ENCODE data around the gene C1QTNF3. TPM values are rescaled to one million over a fixed set of nuclear protein-coding genes. Genes with fewer than 3 reads are reported as not detected.

Gene C1QTNF3
- total RNA-seq, 4 donors from 2014 or later: 8.2 to 14.9 (median 13.2) TPM

GRCh38 chr5:33984178-33984577, 58.8 kb downstream of the C1QTNF3 start:
- H3K9me3 ChIP-seq: no peaks in the 10 kb centered on the region
- H3K4me3 ChIP-seq: no peak overlapping the region
- no peaks in the 10 kb centered on the region for H3K4me1 ChIP-seq
- peaks cover 0 to 30% of the 10 kb centered on the region in 2 donors for H3K36me3 ChIP-seq
- H3K27ac ChIP-seq: no peak overlapping the region
- no peaks in the 10 kb centered on the region for H3K27me3 ChIP-seq
- TF ChIP-seq, protein P1, sequence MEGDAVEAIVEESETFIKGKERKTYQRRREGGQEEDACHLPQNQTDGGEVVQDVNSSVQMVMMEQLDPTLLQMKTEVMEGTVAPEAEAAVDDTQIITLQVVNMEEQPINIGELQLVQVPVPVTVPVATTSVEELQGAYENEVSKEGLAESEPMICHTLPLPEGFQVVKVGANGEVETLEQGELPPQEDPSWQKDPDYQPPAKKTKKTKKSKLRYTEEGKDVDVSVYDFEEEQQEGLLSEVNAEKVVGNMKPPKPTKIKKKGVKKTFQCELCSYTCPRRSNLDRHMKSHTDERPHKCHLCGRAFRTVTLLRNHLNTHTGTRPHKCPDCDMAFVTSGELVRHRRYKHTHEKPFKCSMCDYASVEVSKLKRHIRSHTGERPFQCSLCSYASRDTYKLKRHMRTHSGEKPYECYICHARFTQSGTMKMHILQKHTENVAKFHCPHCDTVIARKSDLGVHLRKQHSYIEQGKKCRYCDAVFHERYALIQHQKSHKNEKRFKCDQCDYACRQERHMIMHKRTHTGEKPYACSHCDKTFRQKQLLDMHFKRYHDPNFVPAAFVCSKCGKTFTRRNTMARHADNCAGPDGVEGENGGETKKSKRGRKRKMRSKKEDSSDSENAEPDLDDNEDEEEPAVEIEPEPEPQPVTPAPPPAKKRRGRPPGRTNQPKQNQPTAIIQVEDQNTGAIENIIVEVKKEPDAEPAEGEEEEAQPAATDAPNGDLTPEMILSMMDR (IDR thresholded peaks at IDR 0.05): no peak
- no peak for TF ChIP-seq POLR2AphosphoS5 (IDR thresholded peaks at IDR 0.05)
- TF ChIP-seq POLR2A (IDR thresholded peaks at IDR 0.05): no peak
- no peak for TF ChIP-seq EP300 (IDR thresholded peaks at IDR 0.05)
- no peak for ATAC-seq
- 80 to 93% methylated on average over 1 to 13 of the region's 15 CpGs for WGBS, 2 donors (ENCODE audit: low coverage in 1 of 2)

- no peak for ATAC-seq
- TF ChIP-seq POLR2A (IDR thresholded peaks at IDR 0.05) (no peak), POLR2AphosphoS5 (IDR thresholded peaks at IDR 0.05) (no peak), EP300 (IDR thresholded peaks at IDR 0.05) (no peak)
- TF ChIP-seq, protein P1 (IDR thresholded peaks at IDR 0.05): no peak
- H3K9me3 ChIP-seq: no peaks in the 10 kb centered on the region
- no peaks in the 10 kb centered on the region for H3K4me1 ChIP-seq
- no peaks in the 10 kb centered on the region for H3K27me3 ChIP-seq
- no peak overlapping the region for H3K27ac ChIP-seq
- peaks cover 0 to 4% of the 10 kb centered on the region in 2 donors for H3K36me3 ChIP-seq
- H3K4me3 ChIP-seq: no peak overlapping the region
- WGBS, 2 donors (ENCODE audit: low coverage in 1 of 2): 74 to 75% methylated on average over 2 to 8 of the region's 8 CpGs
These were observed 61.4 kb downstream of the C1QTNF3 start for GRCh38 chr5:33981408-33982162.

DNA sequence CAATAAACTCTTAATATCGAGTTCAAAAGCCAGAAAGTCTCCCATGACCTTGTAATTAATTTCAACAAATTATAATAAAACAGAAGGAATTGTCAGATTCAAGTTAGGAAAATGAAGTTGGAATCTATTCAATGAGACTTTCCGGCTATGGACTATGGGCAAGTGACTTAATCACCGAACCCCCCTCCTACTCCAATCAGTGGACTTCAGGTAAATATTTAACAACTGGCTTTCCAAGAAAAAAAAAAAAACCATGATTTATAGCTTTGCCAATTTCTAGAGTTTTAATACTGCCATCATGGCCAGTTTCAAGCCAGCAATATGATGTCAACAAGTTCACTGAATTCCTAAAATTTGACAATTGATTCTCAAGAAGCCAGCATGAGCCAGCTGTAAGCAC, 63.0 kb downstream of the C1QTNF3 start:
- Histone ChIP-seq H3K27ac (no peak overlapping the region), H3K4me1 (peaks cover 0 to 14% (median 5%) of the 10 kb centered on the region in 3 donors), H3K4me3 (no peak overlapping the region), H3K9me3 (no peaks in the 10 kb centered on the region), H3K36me3 (no peaks in the 10 kb centered on the region), H3K27me3 (no peaks in the 10 kb centered on the region)
- WGBS, 2 donors (ENCODE audit: low coverage in 1 of 2): 86 to 94% methylated on average over 3 of the region's 3 CpGs
- TF ChIP-seq POLR2AphosphoS5 (IDR thresholded peaks at IDR 0.05) (no peak), POLR2A (IDR thresholded peaks at IDR 0.05) (no peak), EP300 (IDR thresholded peaks at IDR 0.05) (no peak)
- TF ChIP-seq, protein P1 (IDR thresholded peaks at IDR 0.05): no peak
- no peak for ATAC-seq

GRCh38 chr5:33978306-33978705, 64.7 kb downstream of the C1QTNF3 start:
- WGBS, 2 donors (ENCODE audit: low coverage in 1 of 2): 75 to 83% methylated on average over 1 of the region's 1 CpG

More at GRCh38 chr5:33978306-33978705, 64.7 kb downstream of the C1QTNF3 start:
- Histone ChIP-seq H3K36me3 (no peaks in the 10 kb centered on the region), H3K27ac (no peak overlapping the region), H3K9me3 (no peaks in the 10 kb centered on the region), H3K27me3 (no peaks in the 10 kb centered on the region), H3K4me3 (no peak overlapping the region), H3K4me1 (peaks cover 0 to 15% (median 5%) of the 10 kb centered on the region in 3 donors)
- no peak for ATAC-seq
- TF ChIP-seq EP300 (IDR thresholded peaks at IDR 0.05): no peak
- TF ChIP-seq, protein P1 (IDR thresholded peaks at IDR 0.05): no peak
